Measurements from ENCODE around the gene EXD1. TPM values are rescaled to one million over a fixed set of nuclear protein-coding genes. Genes with fewer than 3 reads are reported as not detected.

The EXD1 gene
- total and polyA plus RNA-seq, 9 of the 15 experiments (the other 6 are each of a cell fraction or from before 2014, with no cell fraction given): not detected

- Histone ChIP-seq H3K9me3 (replicated peaks; ENCODE audit: control insufficient read depth, insufficient read depth, low read depth, low read length) (no peaks in the 10 kb centered on the region), H3K4me2 (ENCODE audit: insufficient read depth, low read length) (no peak overlapping the region), H3K36me3 (ENCODE audit: control insufficient read depth, insufficient read depth, low read length) (peaks cover 39% of the 10 kb centered on the region), H3K4me3 (no peak overlapping the region), H3K79me2 (ENCODE audit: control insufficient read depth, insufficient read depth, low read length) (no peaks in the 10 kb centered on the region), H4K20me1 (replicated peaks; ENCODE audit: control insufficient read depth, insufficient read depth, low read length) (no peaks in the 10 kb centered on the region), H3K9me1 (ENCODE audit: control insufficient read depth, insufficient read depth, low read length) (no peaks in the 10 kb centered on the region), H3K27me3 (ENCODE audit: control insufficient read depth in 2 of 2, insufficient read depth in 2 of 2, low read length in 2 of 2) (no peaks in the 10 kb centered on the region), H3K9ac (ENCODE audit: insufficient read depth in 1 of 2, low read depth in 2 of 2, low read length in 2 of 2) (no peak overlapping the region), H3K4me1 (replicated peaks in 1 of 2; ENCODE audit: control insufficient read depth in 2 of 2, insufficient read depth in 2 of 2, low read length in 2 of 2) (no peaks in the 10 kb centered on the region), H3K27ac (ENCODE audit: extremely low read depth, low read depth, low read length) (no peak overlapping the region), H2AFZ (ENCODE audit: low read depth, low read length) (no peak overlapping the region)
- CTCF ChIA-PET (ENCODE audit: low intra/inter-chr PET ratio): no interaction called here
- 67% methylated on average over 2 of the region's 2 CpGs for WGBS (ENCODE audit: insufficient coverage, low coverage, missing lambda C conversion rate)
- POLR2A ChIA-PET: interaction anchor here (2.0 kb wide), 1 partner anchor 14 kb away, joined by 7 read pairs; no protein-coding TSS in a partner anchor
- ATAC-seq (no peak), DNase-seq (ENCODE audit: extremely low read depth in 1 of 4, low spot score in 3 of 4) (no peak), FAIRE-seq (no peak)
- BruUV-seq (replicated peaks): no TSS peak
- intact Hi-C loops (cut with micrococcal nuclease) (no loop called here), in situ Hi-C loops (cut with MboI) (no loop called here)
- TF ChIP-seq DMBX1 (CRISPR knock-in tag; IDR thresholded peaks at IDR 0.05; ENCODE audit: borderline replicate concordance): no peak
- no peak for TF ChIP-seq ETS2 (tag; IDR thresholded peaks at IDR 0.05; ENCODE audit: borderline replicate concordance, poor library complexity, severe bottlenecking)
- TF ChIP-seq MLLT1 (IDR thresholded peaks at IDR 0.05): no peak
- TF ChIP-seq HMGXB4 (CRISPR knock-in tag; IDR thresholded peaks at IDR 0.05): no peak
- no peak for TF ChIP-seq ZNF277 (CRISPR knock-in tag; IDR thresholded peaks at IDR 0.05; ENCODE audit: borderline replicate concordance)
- no peak for TF ChIP-seq HOXB6 (CRISPR knock-in tag; IDR thresholded peaks at IDR 0.05; ENCODE audit: borderline replicate concordance)
- TF ChIP-seq GMEB1 (CRISPR knock-in tag; IDR thresholded peaks at IDR 0.05): no peak
- TF ChIP-seq ZNF12 (CRISPR knock-in tag; IDR thresholded peaks at IDR 0.05): no peak
- no peak for TF ChIP-seq GTF2A2 (tag; IDR thresholded peaks at IDR 0.05)
Measured at GRCh38 chr15:41269887-41270286, 39.3 kb upstream of the EXD1 start.

Measured in K562 (cell line).